ENCODE measurements around the gene MAP6. TPM values are rescaled to one million over a fixed set of nuclear protein-coding genes. Genes with fewer than 3 reads are reported as not detected.

The MAP6 gene
- total RNA-seq, 1 donor from 2014 or later: 6.0 TPM

DNA sequence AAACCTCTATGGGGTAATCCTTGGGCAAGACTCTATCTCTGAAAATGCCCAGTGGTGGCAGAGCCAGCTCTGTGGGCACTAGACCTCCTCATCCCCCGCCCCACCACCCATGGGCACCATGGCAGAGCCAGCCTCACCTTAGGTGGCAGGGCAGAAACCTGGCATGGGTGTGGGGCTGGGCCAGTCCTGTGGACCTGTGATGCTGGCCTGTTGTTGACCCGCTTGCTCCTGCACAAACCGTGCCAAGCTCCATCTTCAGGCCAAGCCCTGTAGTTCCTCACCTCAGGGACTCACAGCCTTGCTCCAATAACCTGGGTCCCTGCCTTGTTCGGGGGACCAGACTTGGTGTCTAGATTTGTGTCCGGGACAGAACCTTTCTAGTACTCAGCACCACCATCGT lies 115.7 kb downstream of the MAP6 start:
- Mint-ChIP-seq H3K27me3 (no peaks in the 10 kb centered on the region), H3K4me1 (ENCODE audit: low read depth) (no peaks in the 10 kb centered on the region), H3K4me3 (ENCODE audit: low read depth) (no peak overlapping the region), H3K27ac (no peak overlapping the region), H3K36me3 (ENCODE audit: insufficient read depth) (no peaks in the 10 kb centered on the region), H3K9me3 (ENCODE audit: low read depth) (peaks cover 3% of the 10 kb centered on the region)
- TF ChIP-seq, protein P1, sequence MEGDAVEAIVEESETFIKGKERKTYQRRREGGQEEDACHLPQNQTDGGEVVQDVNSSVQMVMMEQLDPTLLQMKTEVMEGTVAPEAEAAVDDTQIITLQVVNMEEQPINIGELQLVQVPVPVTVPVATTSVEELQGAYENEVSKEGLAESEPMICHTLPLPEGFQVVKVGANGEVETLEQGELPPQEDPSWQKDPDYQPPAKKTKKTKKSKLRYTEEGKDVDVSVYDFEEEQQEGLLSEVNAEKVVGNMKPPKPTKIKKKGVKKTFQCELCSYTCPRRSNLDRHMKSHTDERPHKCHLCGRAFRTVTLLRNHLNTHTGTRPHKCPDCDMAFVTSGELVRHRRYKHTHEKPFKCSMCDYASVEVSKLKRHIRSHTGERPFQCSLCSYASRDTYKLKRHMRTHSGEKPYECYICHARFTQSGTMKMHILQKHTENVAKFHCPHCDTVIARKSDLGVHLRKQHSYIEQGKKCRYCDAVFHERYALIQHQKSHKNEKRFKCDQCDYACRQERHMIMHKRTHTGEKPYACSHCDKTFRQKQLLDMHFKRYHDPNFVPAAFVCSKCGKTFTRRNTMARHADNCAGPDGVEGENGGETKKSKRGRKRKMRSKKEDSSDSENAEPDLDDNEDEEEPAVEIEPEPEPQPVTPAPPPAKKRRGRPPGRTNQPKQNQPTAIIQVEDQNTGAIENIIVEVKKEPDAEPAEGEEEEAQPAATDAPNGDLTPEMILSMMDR (IDR thresholded peaks at IDR 0.05; ENCODE audit: unreplicated experiment): no peak
- no peak for DNase-seq (ENCODE audit: low spot score, unreplicated experiment)

DNA sequence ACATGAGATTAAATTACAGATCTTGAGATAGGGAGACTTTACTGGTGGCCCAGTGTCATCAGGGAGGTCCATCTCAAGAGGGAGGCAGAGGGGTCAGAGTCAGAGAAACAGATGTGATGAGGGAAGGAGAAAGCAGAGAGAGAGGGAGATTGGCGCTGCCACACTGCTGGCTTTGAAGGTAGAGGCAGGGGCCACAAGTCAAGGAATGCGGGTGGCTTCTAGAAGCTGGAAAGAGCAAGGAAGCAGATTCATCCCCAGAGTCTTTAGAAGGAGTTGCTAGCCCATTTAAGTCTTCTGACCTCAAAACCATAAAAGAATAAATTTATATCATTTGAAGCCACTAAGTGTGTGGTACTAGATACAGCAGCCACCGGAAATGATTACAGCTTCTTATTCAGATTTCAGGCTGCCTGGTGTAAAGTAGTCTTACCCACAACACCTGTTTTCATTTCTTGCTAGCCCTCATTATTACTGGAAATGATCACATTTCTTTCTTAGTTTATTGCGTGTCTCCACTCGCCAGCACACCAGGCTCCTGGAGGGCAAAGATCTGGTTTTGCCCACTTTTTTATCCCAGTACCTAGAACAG lies 119.4 kb downstream of the MAP6 start:
- Mint-ChIP-seq H3K27me3 (no peaks in the 10 kb centered on the region), H3K9me3 (ENCODE audit: low read depth) (peaks cover 3% of the 10 kb centered on the region), H3K4me1 (ENCODE audit: low read depth) (peaks cover 6% of the 10 kb centered on the region), H3K27ac (no peak overlapping the region), H3K4me3 (ENCODE audit: low read depth) (no peak overlapping the region), H3K36me3 (ENCODE audit: insufficient read depth) (no peaks in the 10 kb centered on the region)
- DNase-seq (ENCODE audit: low spot score, unreplicated experiment): no peak
- TF ChIP-seq, protein P1 (IDR thresholded peaks at IDR 0.05; ENCODE audit: unreplicated experiment): no peak

DNA sequence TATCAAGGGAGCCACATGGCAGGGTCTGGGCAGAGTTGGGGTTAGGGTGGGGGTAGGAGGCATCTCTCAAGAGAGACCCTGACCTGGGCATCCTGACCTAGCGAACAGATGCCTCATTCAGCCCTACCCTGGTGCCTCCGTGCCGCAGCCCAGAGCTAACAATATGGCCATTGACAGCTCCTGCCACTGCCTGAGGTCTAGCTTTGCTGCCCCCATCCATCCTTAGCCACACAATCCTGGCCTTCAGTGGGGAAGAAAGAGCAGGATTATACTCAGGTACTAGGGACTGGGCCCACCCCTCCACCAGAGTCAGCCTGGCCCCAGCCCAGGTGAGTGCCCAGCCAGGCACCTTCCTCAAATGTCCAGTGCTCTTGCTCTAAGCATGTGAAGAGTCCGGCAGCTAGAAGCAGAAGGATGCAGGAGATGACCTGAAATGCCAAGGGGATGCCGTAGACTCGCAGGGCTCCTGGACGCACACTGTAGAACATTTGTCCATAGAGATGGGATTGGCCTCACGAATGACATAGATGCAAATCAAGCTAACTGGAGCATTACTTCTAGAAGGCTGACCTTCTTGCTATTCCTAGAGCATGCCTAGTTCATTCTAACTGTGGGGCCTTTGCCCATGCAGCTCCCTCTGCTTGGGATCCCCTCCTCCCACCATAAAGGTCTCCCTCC lies 120.1 kb downstream of the MAP6 start:
- no peaks in the 10 kb centered on the region for H3K36me3 Mint-ChIP-seq (ENCODE audit: insufficient read depth)
- H3K4me1 Mint-ChIP-seq (ENCODE audit: low read depth): peaks cover 6% of the 10 kb centered on the region
- DNase-seq (ENCODE audit: low spot score, unreplicated experiment): no peak
- H3K4me3 Mint-ChIP-seq (ENCODE audit: low read depth): no peak overlapping the region
- no peaks in the 10 kb centered on the region for H3K27me3 Mint-ChIP-seq
- TF ChIP-seq, protein P1 (IDR thresholded peaks at IDR 0.05; ENCODE audit: unreplicated experiment): no peak
- H3K9me3 Mint-ChIP-seq (ENCODE audit: low read depth): peaks cover 3% of the 10 kb centered on the region
- no peak overlapping the region for H3K27ac Mint-ChIP-seq

- Mint-ChIP-seq H3K4me1 (ENCODE audit: low read depth) (peaks cover 6% of the 10 kb centered on the region), H3K27ac (peak overlapping the region; percentile 96), H3K27me3 (no peaks in the 10 kb centered on the region), H3K4me3 (ENCODE audit: low read depth) (no peak overlapping the region), H3K9me3 (ENCODE audit: low read depth) (peaks cover 3% of the 10 kb centered on the region), H3K36me3 (ENCODE audit: insufficient read depth) (no peaks in the 10 kb centered on the region)
- TF ChIP-seq, protein P1 (IDR thresholded peaks at IDR 0.05; ENCODE audit: unreplicated experiment): peak; percentile 85
- DNase-seq (ENCODE audit: low spot score, unreplicated experiment): peak; percentile 78
Measured at GRCh38 chr11:75547617-75548058, 121.2 kb downstream of the MAP6 start.

DNA sequence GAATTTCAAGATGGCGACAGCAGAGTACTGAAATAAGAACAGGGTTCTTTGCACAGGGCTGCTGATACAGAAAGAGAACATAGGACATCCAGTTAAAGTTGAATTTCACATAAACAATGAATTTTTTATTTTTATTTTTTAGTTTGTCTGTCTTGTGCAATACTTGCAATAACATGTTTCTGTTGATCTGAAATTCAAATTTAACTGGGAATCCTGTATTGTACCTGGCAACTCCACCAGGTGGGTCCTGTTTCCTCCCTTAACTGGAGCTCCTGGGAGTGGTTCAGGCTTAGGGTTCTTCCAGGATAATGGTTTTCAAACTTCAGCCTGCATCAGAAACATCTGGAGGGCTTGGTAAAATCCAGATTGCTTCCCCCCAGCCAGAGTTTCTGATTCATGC lies 121.7 kb downstream of the MAP6 start:
- TF ChIP-seq, protein P1 (IDR thresholded peaks at IDR 0.05; ENCODE audit: unreplicated experiment): no peak
- H3K27me3 Mint-ChIP-seq: no peaks in the 10 kb centered on the region
- H3K9me3 Mint-ChIP-seq (ENCODE audit: low read depth): peaks cover 3% of the 10 kb centered on the region
- no peak for DNase-seq (ENCODE audit: low spot score, unreplicated experiment)
- H3K36me3 Mint-ChIP-seq (ENCODE audit: insufficient read depth): no peaks in the 10 kb centered on the region
- H3K4me1 Mint-ChIP-seq (ENCODE audit: low read depth): peaks cover 6% of the 10 kb centered on the region
- H3K27ac Mint-ChIP-seq: no peak overlapping the region
- no peak overlapping the region for H3K4me3 Mint-ChIP-seq (ENCODE audit: low read depth)
